ENCODE measurements around the gene TMEM183A.

GRCh38 chr1:203065191-203065590, 58.0 kb downstream of the TMEM183A start:
- TF ChIP-seq POLR2AphosphoS5 (IDR thresholded peaks at IDR 0.05; ENCODE audit: low read depth, low read length) (no peak), POLR2A (IDR thresholded peaks at IDR 0.05; ENCODE audit: low read depth, low read length) (no peak), TAF1 (IDR thresholded peaks at IDR 0.05; ENCODE audit: borderline replicate concordance, low read depth, low read length) (no peak)
